H1 (cell line): Measurements from ENCODE around the gene EPHA8. TPM values are rescaled to one million over a fixed set of nuclear protein-coding genes. Genes with fewer than 3 reads are reported as not detected.

Experiments
- CBX5 ChIP-seq: fragments of 300-800, 300-1000 bp; sonication (generic); IDR thresholded peaks from 2 replicates; pipeline ENCODE4 v1.7.1; 2016; ENCODE audit warnings: antibody characterized with exemption, low read length, low read depth
- CTBP2 ChIP-seq: IDR thresholded peaks from 2 replicates; pipeline ENCODE4 v1.7.0; 2011; ENCODE audit warnings: borderline replicate concordance, mild to moderate bottlenecking, moderate library complexity, mixed read lengths, low read length; ENCODE audit not compliant: insufficient read depth, insufficient read length
- POLR2AphosphoS5 ChIP-seq: IDR thresholded peaks from 2 replicates; pipeline ENCODE4 v1.6.1; 2011; ENCODE audit warnings: low read depth, low read length
- RAD21 ChIP-seq, 2 experiments: IDR thresholded peaks in 1 of 2; conservative IDR thresholded peaks in 1 of 2; 2 replicates each; pipeline ENCODE4 v1.6.1; 2011; ENCODE audit warnings: low read depth in 2 of 2, low read length in 2 of 2, improper control_type of control experiment in 1 of 2, inconsistent platforms in 1 of 2, mild to moderate bottlenecking in 1 of 2, moderate library complexity in 1 of 2
- RFX5 ChIP-seq: IDR thresholded peaks from 2 replicates; pipeline ENCODE4 v1.6.1; 2011; ENCODE audit warnings: low read depth, low read length, improper control_type of control experiment, borderline replicate concordance
- polyA plus RNA-seq, 7 experiments: library from polyadenylated mRNA; depleted of rRNA in 3 of 7; stranded (reverse) in 5 of 7; unstranded in 2 of 7; fragments of >200 nt in 5 of 7; fragments of 200-250 nt in 2 of 7; gene quantifications; 1 replicate in 5 of 7; 2 replicates in 1 of 7; 4 replicates in 1 of 7; pipeline versions ENCODE4 v1.2.1 to v1.2.3, GENCODE V29; 2011 to 2013; ENCODE audit warnings: missing spikeins in 2 of 7, mixed read lengths in 2 of 7
- total RNA-seq: library from RNA; stranded (reverse); fragmentation: NEBNext Ultra II Directional; extraction: Animal tissue kit (Norgen Biotek cat#: 25700); gene quantifications from 2 replicates; pipeline ENCODE4 v1.2.1, GENCODE V29; 2021
- TF ChIP-seq, protein P1 (sequence below), 3 experiments: IDR thresholded peaks; 1 replicate in 2 of 3; 2 replicates in 1 of 3; pipeline versions ENCODE4 v1.5.1 to v1.6.1; 2011; ENCODE audit warnings: low read length in 3 of 3, mild to moderate bottlenecking in 3 of 3, inconsistent platforms in 2 of 3, low read depth in 1 of 3, moderate library complexity in 1 of 3; ENCODE audit not compliant: insufficient read depth in 1 of 3; ENCODE audit errors: control extremely low read depth in 1 of 3

The EPHA8 gene
- total and polyA plus RNA-seq, 2 of the 8 experiments (the other 6 are each of a cell fraction or from before 2014, with no cell fraction given) = 4.0 to 8.4 TPM

DNA sequence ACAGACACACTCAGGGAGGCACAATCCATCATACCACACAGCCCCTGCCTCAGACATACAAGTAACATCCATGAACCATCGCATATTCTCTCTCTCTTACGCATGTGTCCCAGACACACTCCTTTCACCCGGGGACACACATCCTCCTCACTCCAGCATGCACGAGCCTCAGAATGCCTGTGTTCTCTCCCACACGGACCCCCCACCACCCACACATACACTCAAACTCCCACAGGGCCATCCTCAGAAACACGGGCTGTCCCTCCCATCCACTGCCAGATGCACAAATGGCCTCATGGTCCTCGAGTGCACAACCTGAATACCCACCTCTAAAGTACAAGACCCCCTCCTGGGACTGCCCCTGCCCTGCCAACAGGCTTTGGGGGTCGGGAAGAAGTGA is 78.0 kb downstream of the EPHA8 start (continued):
- TF ChIP-seq CTBP2 (no peak), CBX5 (no peak), RAD21 (IDR thresholded peaks at IDR 0.05 in 1 of 2, conservative IDR thresholded peaks at IDR 0.05 in 1 of 2; ENCODE audit: low read depth in 2 of 2, low read length in 2 of 2) (no peak), RFX5 (no peak), POLR2AphosphoS5 (no peak)
- TF ChIP-seq, protein P1, sequence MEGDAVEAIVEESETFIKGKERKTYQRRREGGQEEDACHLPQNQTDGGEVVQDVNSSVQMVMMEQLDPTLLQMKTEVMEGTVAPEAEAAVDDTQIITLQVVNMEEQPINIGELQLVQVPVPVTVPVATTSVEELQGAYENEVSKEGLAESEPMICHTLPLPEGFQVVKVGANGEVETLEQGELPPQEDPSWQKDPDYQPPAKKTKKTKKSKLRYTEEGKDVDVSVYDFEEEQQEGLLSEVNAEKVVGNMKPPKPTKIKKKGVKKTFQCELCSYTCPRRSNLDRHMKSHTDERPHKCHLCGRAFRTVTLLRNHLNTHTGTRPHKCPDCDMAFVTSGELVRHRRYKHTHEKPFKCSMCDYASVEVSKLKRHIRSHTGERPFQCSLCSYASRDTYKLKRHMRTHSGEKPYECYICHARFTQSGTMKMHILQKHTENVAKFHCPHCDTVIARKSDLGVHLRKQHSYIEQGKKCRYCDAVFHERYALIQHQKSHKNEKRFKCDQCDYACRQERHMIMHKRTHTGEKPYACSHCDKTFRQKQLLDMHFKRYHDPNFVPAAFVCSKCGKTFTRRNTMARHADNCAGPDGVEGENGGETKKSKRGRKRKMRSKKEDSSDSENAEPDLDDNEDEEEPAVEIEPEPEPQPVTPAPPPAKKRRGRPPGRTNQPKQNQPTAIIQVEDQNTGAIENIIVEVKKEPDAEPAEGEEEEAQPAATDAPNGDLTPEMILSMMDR (IDR thresholded peaks at IDR 0.05; ENCODE audit: control extremely low read depth in 1 of 3, insufficient read depth in 1 of 3, low read depth in 1 of 3, low read length in 3 of 3) = no peak
